K562 (cell line): ENCODE data around the gene KLK8. TPM values are rescaled to one million over a fixed set of nuclear protein-coding genes. Genes with fewer than 3 reads are reported as not detected.

ENCODE experiments used
- CC2D1A ChIP-seq: fragments of 450-650 bp; IDR thresholded peaks from 2 replicates; pipeline ENCODE4 v1.6.1; 2017; ENCODE audit warnings: mild to moderate bottlenecking
- CHAMP1 ChIP-seq: fragments of 450-650 bp; IDR thresholded peaks from 2 replicates; pipeline ENCODE4 v1.6.1; 2016; ENCODE audit warnings: mild to moderate bottlenecking
- ESRRA ChIP-seq: fragments of 450-650 bp; IDR thresholded peaks from 2 replicates; pipeline ENCODE4 v1.6.1; 2014; ENCODE audit warnings: low read depth, mild to moderate bottlenecking, moderate library complexity, borderline replicate concordance
- ESRRB ChIP-seq: fragments of 250-450 bp; sonication (Bioruptor Pico); IDR thresholded peaks from 2 replicates; pipeline ENCODE4 v1.5.0; 2020; ENCODE audit warnings: mild to moderate bottlenecking, moderate library complexity, borderline replicate concordance
- FOXJ3 ChIP-seq: sonication (generic); formaldehyde crosslinking; IDR thresholded peaks from 2 replicates; pipeline ENCODE4 v1.4.0; 2020; ENCODE audit warnings: mild to moderate bottlenecking, missing genetic modification reagents
- GATAD2A ChIP-seq: fragments of 450-650 bp; IDR thresholded peaks from 2 replicates; pipeline ENCODE4 v1.6.1; 2017
- HDAC2 ChIP-seq: fragments of 450-650 bp; IDR thresholded peaks from 2 replicates; pipeline ENCODE4 v1.6.1; 2016; ENCODE audit warnings: mild to moderate bottlenecking
- HLTF ChIP-seq: fragments of 450-650 bp; IDR thresholded peaks from 2 replicates; pipeline ENCODE4 v1.6.1; 2016
- HSF4 ChIP-seq: fragments of 250-450 bp; sonication (Bioruptor Pico); IDR thresholded peaks from 2 replicates; pipeline ENCODE4 v2.1.2; 2022; ENCODE audit warnings: mild to moderate bottlenecking, moderate library complexity, borderline replicate concordance
- KLF6 ChIP-seq: fragments of 250-450 bp; sonication (Bioruptor Pico); IDR thresholded peaks from 2 replicates; pipeline ENCODE4 v1.4.0; 2020; ENCODE audit warnings: mild to moderate bottlenecking, moderate library complexity, borderline replicate concordance
- LARP7 ChIP-seq: fragments of 450-650 bp; IDR thresholded peaks from 2 replicates; pipeline ENCODE4 v1.6.1; 2016
- MAFG ChIP-seq: fragments of 450-650 bp; conservative IDR thresholded peaks from 2 replicates; pipeline ENCODE4 v1.6.1; 2016; ENCODE audit warnings: missing genetic modification characterization, missing compliant biosample characterization
- MAX ChIP-seq: sonication (generic); formaldehyde crosslinking; IDR thresholded peaks from 2 replicates; pipeline ENCODE4 v1.9.0; 2022; ENCODE audit warnings: mild to moderate bottlenecking, missing genetic modification reagents
- MITF ChIP-seq: IDR thresholded peaks from 2 replicates; pipeline ENCODE4 v1.6.1; 2014; ENCODE audit warnings: antibody characterized with exemption
- NONO ChIP-seq, 2 experiments: fragments of 200-400 bp in 1 of 2; fragments of 450-650 bp in 1 of 2; formaldehyde crosslinking in 1 of 2; IDR thresholded peaks; 2 replicates each; pipeline ENCODE4 v1.6.1; 2017; ENCODE audit warnings: low read depth in 2 of 2, mild to moderate bottlenecking in 2 of 2, moderate library complexity in 2 of 2, low read length in 1 of 2
- POLR2G ChIP-seq: fragments of 200-400 bp; formaldehyde crosslinking; IDR thresholded peaks from 2 replicates; pipeline ENCODE4 v1.6.1; 2017; ENCODE audit warnings: low read depth, mild to moderate bottlenecking, antibody characterized with exemption, low read length, moderate library complexity
- POLR2H ChIP-seq: IDR thresholded peaks from 2 replicates; pipeline ENCODE4 v1.6.1; 2016; ENCODE audit warnings: missing genetic modification characterization, low read depth, mild to moderate bottlenecking, control low read depth, missing compliant biosample characterization, moderate library complexity
- POLR3A ChIP-seq: IDR thresholded peaks from 2 replicates; pipeline ENCODE4 v1.6.1; 2011; ENCODE audit warnings: borderline replicate concordance, mild to moderate bottlenecking, moderate library complexity; ENCODE audit not compliant: insufficient read length, insufficient read depth; ENCODE audit errors: extremely low read depth
- SMAD3 ChIP-seq: fragments of 450-650 bp; formaldehyde crosslinking; conservative IDR thresholded peaks from 2 replicates; pipeline ENCODE4 v1.4.0; 2020; ENCODE audit warnings: mild to moderate bottlenecking
- SOX6 ChIP-seq: fragments of 450-650 bp; IDR thresholded peaks from 2 replicates; pipeline ENCODE4 v1.6.1; 2014; ENCODE audit warnings: mild to moderate bottlenecking
- SPI1 ChIP-seq: IDR thresholded peaks from 2 replicates; pipeline ENCODE4 v1.6.1; 2011; ENCODE audit warnings: low read depth, low read length, control low read depth, borderline replicate concordance
- SRF ChIP-seq, 2 experiments: fragments of 250-450, 450-650 bp in 1 of 2; sonication (Bioruptor Pico) in 1 of 2; sonication (generic) in 1 of 2; formaldehyde crosslinking; IDR thresholded peaks; 2 replicates each; pipeline versions ENCODE4 v1.5.0 to v1.5.1; 2020 to 2022; ENCODE audit warnings: mild to moderate bottlenecking in 1 of 2, missing genetic modification reagents in 1 of 2
- ZBTB43 ChIP-seq: sonication (generic); formaldehyde crosslinking; IDR thresholded peaks from 2 replicates; pipeline ENCODE4 v1.8.0; 2023; ENCODE audit warnings: mild to moderate bottlenecking, missing genetic modification reagents
- ZNF253 ChIP-seq: fragments of 250-450 bp; sonication (Bioruptor Pico); conservative IDR thresholded peaks from 2 replicates; pipeline ENCODE4 v1.6.1; 2021; ENCODE audit warnings: mild to moderate bottlenecking
- ZNF583 ChIP-seq: fragments of 250-450 bp; sonication (Bioruptor Pico); IDR thresholded peaks from 2 replicates; pipeline ENCODE4 v1.4.0; 2020
- ZNF778 ChIP-seq: fragments of 450-650 bp; formaldehyde crosslinking; IDR thresholded peaks from 2 replicates; pipeline ENCODE4 v1.4.0; 2020; ENCODE audit warnings: mild to moderate bottlenecking, moderate library complexity
- polyA plus RNA-seq, 8 experiments: library from polyadenylated mRNA; depleted of rRNA in 4 of 8; stranded (reverse) in 5 of 8; unstranded in 3 of 8; fragments of >200 nt; fragmentation: Nextera tagmentation in 2 of 8; fragmentation: Illumina TruSeq in 1 of 8; extraction: Ambion mirVana in 2 of 8; extraction: Trizol in 1 of 8; gene quantifications; 2 replicates each; pipeline versions ENCODE4 v1.2.1 to v1.2.3, GENCODE V29; 2011 to 2014; ENCODE audit warnings: inconsistent platforms in 1 of 8, missing spikeins in 1 of 8
- total RNA-seq, 7 experiments: library from RNA; depleted of rRNA in 6 of 7; stranded (reverse); fragments of >200 nt in 6 of 7; fragmentation: Illumina TruSeq in 2 of 7; extraction: Trizol in 2 of 7; gene quantifications; 2 replicates each; pipeline versions ENCODE4 v1.2.1 to v1.2.3, GENCODE V29; 2011 to 2021; ENCODE audit warnings: low replicate concordance in 1 of 7

The KLK8 gene
- total and polyA plus RNA-seq, 9 of the 15 experiments (the other 6 are each of a cell fraction or from before 2014, with no cell fraction given): 0.37 to 1.7 (median 0.76) TPM

GRCh38 chr19:51036519-51036918 is 35.1 kb upstream of the KLK8 start (continued):
- TF ChIP-seq ZNF583 (CRISPR knock-in tag): no peak
- no peak for TF ChIP-seq ZBTB43
- TF ChIP-seq MAX (CRISPR knock-in tag): no peak
- no peak for TF ChIP-seq KLF6 (CRISPR knock-in tag)
- peak; percentile 27; the same call in 1 of the 2 replicates for TF ChIP-seq HDAC2
- TF ChIP-seq FOXJ3 (CRISPR knock-in tag): no peak
- TF ChIP-seq CHAMP1: no peak
- TF ChIP-seq HLTF: no peak
- TF ChIP-seq SMAD3 (CRISPR knock-in tag): no peak
- TF ChIP-seq ESRRA: peak; percentile 57; the same call in 1 of the 2 replicates
- TF ChIP-seq SOX6: 0 out of 2 replicates have a peak, but pooled peaks have one; percentile 7
- no peak for TF ChIP-seq ZNF253 (CRISPR knock-in tag)
- no peak for TF ChIP-seq ESRRB (CRISPR knock-in tag)
- peak; percentile 73 to 93; a peak in 3 of 4 replicates for TF ChIP-seq SRF (CRISPR knock-in tag; IDR thresholded peaks at IDR 0.05)
- TF ChIP-seq HSF4: no peak
- TF ChIP-seq POLR2G: no peak
- no peak for TF ChIP-seq GATAD2A
- no peak for TF ChIP-seq ZNF778
- TF ChIP-seq CC2D1A: 0 out of 2 replicates have a peak, but pooled peaks have one; percentile 12
- TF ChIP-seq LARP7: no peak
- no peak for TF ChIP-seq POLR3A
- no peak for TF ChIP-seq NONO (IDR thresholded peaks at IDR 0.05; ENCODE audit: low read depth in 2 of 2, low read length in 1 of 2)
- no peak for TF ChIP-seq POLR2H (tag)
- 0 out of 2 replicates have a peak, but pooled peaks have one; percentile 2 for TF ChIP-seq SPI1
- TF ChIP-seq MAFG (tag): peak; percentile 49
- no peak for TF ChIP-seq MITF
